SW480 (cell line): ENCODE measurements around the gene KRTAP5-7.
"Not testable (repeated sequence)": the region's sequence is repeated elsewhere in the genome, so short reads cannot be mapped to it uniquely, and the experiment has no call there.

ENCODE experiments used
- DNase-seq: peaks from one replicate; pipeline ENCODE4 v3.0.0-alpha.2; 2016; ENCODE audit warnings: low spot score

The KRTAP5-7 gene

GRCh38 chr11:71534711-71535608 lies 7.9 kb downstream of the KRTAP5-7 start:
- DNase-seq: not testable (repeated sequence)

- DNase-seq: no peak
These were observed 8.8 kb downstream of the KRTAP5-7 start for GRCh38 chr11:71535825-71536224.

GRCh38 chr11:71537537-71537936 lies 10.5 kb downstream of the KRTAP5-7 start:
- no peak for DNase-seq

GRCh38 chr11:71537977-71538665 lies 11.1 kb downstream of the KRTAP5-7 start, which contains the start of gene KRTAP5-8:
Gene KRTAP5-8 (plus strand): TSS chr11:71538025. CDS start chr11:71538056, 31 bp downstream.
- DNase-seq: not testable (repeated sequence)

GRCh38 chr11:71538666-71538990 lies 11.6 kb downstream of the KRTAP5-7 start:
- no peak for DNase-seq

GRCh38 chr11:71539017-71539416 lies 11.9 kb downstream of the KRTAP5-7 start:
- no peak for DNase-seq

GRCh38 chr11:71539971-71540370 lies 12.9 kb downstream of the KRTAP5-7 start:
- not testable (repeated sequence) for DNase-seq

GRCh38 chr11:71540521-71541304 lies 13.6 kb downstream of the KRTAP5-7 start:
- not testable (repeated sequence) for DNase-seq

- no peak for DNase-seq
These were observed 15.3 kb downstream of the KRTAP5-7 start for GRCh38 chr11:71542382-71542781.

- no peak for DNase-seq
These were observed 16.1 kb downstream of the KRTAP5-7 start for GRCh38 chr11:71542879-71543777.

- DNase-seq: no peak
These were observed 16.8 kb downstream of the KRTAP5-7 start for GRCh38 chr11:71543866-71544265.

GRCh38 chr11:71544525-71545214 lies 17.6 kb downstream of the KRTAP5-7 start:
- DNase-seq: no peak

GRCh38 chr11:71545405-71545966 lies 18.4 kb downstream of the KRTAP5-7 start:
- no peak for DNase-seq

- DNase-seq: no peak
These were observed 21.1 kb downstream of the KRTAP5-7 start, which contains the start of gene KRTAP5-9 for GRCh38 chr11:71548120-71548519. Gene KRTAP5-9 (plus strand): TSS chr11:71548420. CDS start chr11:71548658, 238 bp downstream.

GRCh38 chr11:71548716-71549151 lies 21.7 kb downstream of the KRTAP5-7 start:
- no peak for DNase-seq

GRCh38 chr11:71551711-71552110 lies 24.6 kb downstream of the KRTAP5-7 start:
- DNase-seq: no peak

GRCh38 chr11:71554996-71555395 lies 27.9 kb downstream of the KRTAP5-7 start:
- no peak for DNase-seq

GRCh38 chr11:71555508-71555907 lies 28.4 kb downstream of the KRTAP5-7 start:
- DNase-seq: no peak

GRCh38 chr11:71556018-71556417 lies 29.0 kb downstream of the KRTAP5-7 start:
- no peak for DNase-seq

- no peak for DNase-seq
These were observed 30.2 kb downstream of the KRTAP5-7 start for GRCh38 chr11:71557257-71557656.
